Neuronal stem cell (in vitro differentiated cells): ENCODE measurements around the gene MIOS. TPM values are rescaled to one million over a fixed set of nuclear protein-coding genes. Genes with fewer than 3 reads are reported as not detected.
A peak's percentile ranks its signal among the peaks of the same experiment; 100 is the strongest.

Experiments
- DNase-seq: peaks from one replicate; pipeline ENCODE4 v3.0.0-alpha.2; 2013; ENCODE audit warnings: low spot score
- H2AFZ ChIP-seq: one replicate; pipeline ENCODE4 v1.6.1; 2013; ENCODE audit warnings: mild to moderate bottlenecking, low read length, inconsistent platforms
- H2AK5ac ChIP-seq: 2 replicates; pipeline ENCODE4 v1.6.1; 2013; ENCODE audit warnings: low read depth, mild to moderate bottlenecking, inconsistent platforms, low read length, moderate library complexity, mixed read lengths
- H2BK120ac ChIP-seq: 2 replicates; pipeline ENCODE4 v1.6.1; 2013; ENCODE audit warnings: low read depth, mild to moderate bottlenecking, inconsistent platforms, low read length, moderate library complexity, mixed read lengths
- H2BK12ac ChIP-seq: one replicate; pipeline ENCODE4 v1.6.1; 2013; ENCODE audit warnings: low read length, inconsistent platforms
- H2BK15ac ChIP-seq: 2 replicates; pipeline ENCODE4 v1.6.1; 2013; ENCODE audit warnings: mild to moderate bottlenecking, low read length, inconsistent platforms, mixed read lengths
- H2BK5ac ChIP-seq: one replicate; pipeline ENCODE4 v1.6.1; 2013; ENCODE audit warnings: inconsistent platforms, mild to moderate bottlenecking, low read length, moderate library complexity
- H3K14ac ChIP-seq: one replicate; pipeline ENCODE4 v1.6.1; 2013; ENCODE audit warnings: low read length, inconsistent platforms
- H3K18ac ChIP-seq: 2 replicates; pipeline ENCODE4 v1.6.1; 2013; ENCODE audit warnings: low read length, inconsistent platforms
- H3K23ac ChIP-seq: 2 replicates; pipeline ENCODE4 v1.6.1; 2013; ENCODE audit warnings: low read depth, mild to moderate bottlenecking, mixed read lengths, low read length, inconsistent platforms; ENCODE audit not compliant: poor library complexity
- H3K27ac ChIP-seq: replicated peaks from 3 replicates; pipeline ENCODE4 v1.5.1; 2013; ENCODE audit warnings: low read length, inconsistent platforms
- H3K27me3 ChIP-seq, 3 experiments: 2 replicates each; pipeline ENCODE4 v1.6.1; 2013; ENCODE audit warnings: low read length in 3 of 3, mild to moderate bottlenecking in 2 of 3, inconsistent platforms in 1 of 3, low read depth in 1 of 3, mixed read lengths in 1 of 3, moderate library complexity in 1 of 3; ENCODE audit not compliant: control insufficient read depth in 3 of 3, insufficient read depth in 3 of 3
- H3K36me3 ChIP-seq, 2 donors: replicated peaks in 1 of 2; 2 replicates each; pipeline ENCODE4 v1.6.1; 2013; ENCODE audit warnings: low read length in 2 of 2; ENCODE audit not compliant: control insufficient read depth in 2 of 2, insufficient read depth in 2 of 2
- H3K4ac ChIP-seq: 2 replicates; pipeline ENCODE4 v1.6.1; 2013; ENCODE audit warnings: inconsistent platforms, mild to moderate bottlenecking, low read length, moderate library complexity
- H3K4me1 ChIP-seq, 2 donors: 1 replicate in 1 of 2; 2 replicates in 1 of 2; pipeline ENCODE4 v1.6.1; 2013; ENCODE audit warnings: low read length in 2 of 2, low read depth in 1 of 2; ENCODE audit not compliant: control insufficient read depth in 2 of 2, insufficient read depth in 1 of 2
- H3K4me2 ChIP-seq: one replicate; pipeline ENCODE4 v1.6.1; 2013; ENCODE audit warnings: mild to moderate bottlenecking, low read length, inconsistent platforms; ENCODE audit not compliant: insufficient read depth, poor library complexity, severe bottlenecking
- H3K4me3 ChIP-seq, 2 donors: 2 replicates each; pipeline ENCODE4 v1.5.1; 2013; ENCODE audit warnings: low read length in 2 of 2, mild to moderate bottlenecking in 2 of 2, inconsistent platforms in 1 of 2, moderate library complexity in 1 of 2
- H3K79me1 ChIP-seq: one replicate; pipeline ENCODE4 v1.6.1; 2013; ENCODE audit warnings: low read depth, mild to moderate bottlenecking, inconsistent platforms, low read length, moderate library complexity
- H3K9ac ChIP-seq: one replicate; pipeline ENCODE4 v1.6.1; 2013; ENCODE audit warnings: mild to moderate bottlenecking, low read depth, low read length, inconsistent platforms; ENCODE audit not compliant: poor library complexity
- H3K9me3 ChIP-seq, 2 donors: replicated peaks in 1 of 2; 2 replicates each; pipeline versions ENCODE3 to v1.6.1; 2013; ENCODE audit warnings: low read length in 2 of 2, mild to moderate bottlenecking in 2 of 2, inconsistent platforms in 1 of 2, low read depth in 1 of 2, mixed read lengths in 1 of 2, moderate library complexity in 1 of 2; ENCODE audit not compliant: control insufficient read depth in 2 of 2, insufficient read depth in 1 of 2
- H4K8ac ChIP-seq: one replicate; pipeline ENCODE4 v1.6.1; 2013; ENCODE audit warnings: low read depth, mild to moderate bottlenecking, inconsistent platforms, low read length, moderate library complexity
- H4K91ac ChIP-seq: one replicate; pipeline ENCODE4 v1.6.1; 2013; ENCODE audit warnings: low read length, low read depth, mild to moderate bottlenecking, inconsistent platforms; ENCODE audit not compliant: poor library complexity
- WGBS, 2 donors: extraction: QIAGEN DNeasy Blood & Tissue Kit; methylation state at CpG; one replicate each; pipeline ENCODE4 v1.1.7; 2013; ENCODE audit warnings: missing lambda C conversion rate in 2 of 2, mixed read lengths in 1 of 2; ENCODE audit not compliant: insufficient read length in 2 of 2, insufficient replicate concordance in 1 of 2; ENCODE audit errors: extremely low coverage in 2 of 2; 5-methylcytosine and 5-hydroxymethylcytosine counted together
- polyA plus RNA-seq, 2 experiments: library from polyadenylated mRNA; stranded (reverse); fragments of 200-250 nt; gene quantifications; one replicate each; pipeline ENCODE4 v1.2.3, GENCODE V29; 2013

The MIOS gene
- polyA plus RNA-seq (2013, experiment 1 of 2) = 19.1 TPM
- polyA plus RNA-seq (2013, experiment 2 of 2) = 18.3 TPM

- Histone ChIP-seq H3K27me3 (no peaks in the 10 kb centered on the region), H3K4me2 (peak within 1 kb of the TSS; percentile 57), H3K18ac (peak within 1 kb of the TSS; percentile 92), H3K14ac (peak within 1 kb of the TSS; percentile 73), H3K27ac (peak within 1 kb of the TSS; percentile 51), H4K91ac (no peak within 1 kb of the TSS), H3K4me1 (peaks cover 0 to 8% of the 10 kb centered on the region in 2 donors), H2BK120ac (peak within 1 kb of the TSS; percentile 11), H3K9ac (peak within 1 kb of the TSS; percentile 91), H3K79me1 (no peaks in the 10 kb centered on the region), H3K4ac (no peak within 1 kb of the TSS), H2AFZ (peak within 1 kb of the TSS; percentile 95), H3K23ac (peak within 1 kb of the TSS; percentile 94), H2AK5ac (no peak within 1 kb of the TSS), H4K8ac (no peak within 1 kb of the TSS), H2BK15ac (no peak within 1 kb of the TSS), H3K4me3 (peak within 1 kb of the TSS; percentile 54 to 91), H3K9me3 (peaks cover 2 to 20% of the 10 kb centered on the region in 2 donors), H2BK12ac (no peak within 1 kb of the TSS), H3K36me3 (peaks cover 0 to 29% of the 10 kb centered on the region in 2 donors), H2BK5ac (peak within 1 kb of the TSS; percentile 79)
- no CpG with 5 or more reads among the region's 96 CpGs for WGBS, 2 donors
- peak; percentile 72 for DNase-seq
These were observed at the start of gene MIOS for GRCh38 chr7:7566651-7567611. Gene MIOS, plus strand, starts transcription at chr7:7566884. Its CDS starts 5,592 bp downstream, at chr7:7572476.

GRCh38 chr7:7517754-7518153 is 48.9 kb upstream of the MIOS start:
- H2AK5ac ChIP-seq = no peak overlapping the region
- no peak for DNase-seq
- H2BK15ac ChIP-seq = no peak overlapping the region
- no peak overlapping the region for H2BK5ac ChIP-seq
- H3K14ac ChIP-seq = no peak overlapping the region
- H4K91ac ChIP-seq = no peak overlapping the region
- peaks cover 1 to 9% of the 10 kb centered on the region in 2 donors for H3K4me1 ChIP-seq
- no peak overlapping the region for H3K4me3 ChIP-seq
- H3K36me3 ChIP-seq = no peaks in the 10 kb centered on the region
- H3K27ac ChIP-seq = no peak overlapping the region
- no peak overlapping the region for H3K4me2 ChIP-seq
- H3K27me3 ChIP-seq = no peaks in the 10 kb centered on the region
- H4K8ac ChIP-seq = no peak overlapping the region
- no peak overlapping the region for H3K18ac ChIP-seq
- H3K23ac ChIP-seq = no peak overlapping the region
- H3K9ac ChIP-seq = no peak overlapping the region
- H3K79me1 ChIP-seq = no peaks in the 10 kb centered on the region
- WGBS, 2 donors = no CpG with 5 or more reads among the region's 3 CpGs
- H2AFZ ChIP-seq = no peak overlapping the region
- H3K9me3 ChIP-seq = no peaks in the 10 kb centered on the region
- H2BK12ac ChIP-seq = no peak overlapping the region
- no peak overlapping the region for H2BK120ac ChIP-seq
- H3K4ac ChIP-seq = no peak overlapping the region

GRCh38 chr7:7519056-7519455 is 47.6 kb upstream of the MIOS start:
- H3K4me1 ChIP-seq = peaks cover 1 to 8% of the 10 kb centered on the region in 2 donors
- H3K4ac ChIP-seq = no peak overlapping the region
- H2BK120ac ChIP-seq = no peak overlapping the region
- H3K4me3 ChIP-seq = no peak overlapping the region
- no CpG with 5 or more reads among the region's 2 CpGs for WGBS, 2 donors
- H2AFZ ChIP-seq = no peak overlapping the region
- H3K36me3 ChIP-seq = no peaks in the 10 kb centered on the region
- no peak overlapping the region for H2BK12ac ChIP-seq
- H3K23ac ChIP-seq = no peak overlapping the region
- H3K9me3 ChIP-seq = no peaks in the 10 kb centered on the region
- no peak overlapping the region for H3K18ac ChIP-seq
- no peak overlapping the region for H3K14ac ChIP-seq
- H3K27me3 ChIP-seq = no peaks in the 10 kb centered on the region
- H4K91ac ChIP-seq = no peak overlapping the region
- no peak overlapping the region for H3K4me2 ChIP-seq
- H3K9ac ChIP-seq = no peak overlapping the region
- H4K8ac ChIP-seq = no peak overlapping the region
- no peaks in the 10 kb centered on the region for H3K79me1 ChIP-seq
- no peak overlapping the region for H3K27ac ChIP-seq
- H2AK5ac ChIP-seq = no peak overlapping the region
- no peak overlapping the region for H2BK15ac ChIP-seq
- H2BK5ac ChIP-seq = no peak overlapping the region
- no peak for DNase-seq

- Histone ChIP-seq H3K36me3 (no peaks in the 10 kb centered on the region), H2BK5ac (no peak overlapping the region), H2BK12ac (no peak overlapping the region), H3K27me3 (no peaks in the 10 kb centered on the region), H3K9me3 (no peaks in the 10 kb centered on the region), H3K4ac (no peak overlapping the region), H3K9ac (no peak overlapping the region), H3K79me1 (no peaks in the 10 kb centered on the region), H3K4me3 (no peak overlapping the region), H2AFZ (no peak overlapping the region), H4K91ac (no peak overlapping the region), H3K27ac (no peak overlapping the region), H3K4me1 (peaks cover 1 to 8% of the 10 kb centered on the region in 2 donors), H3K23ac (no peak overlapping the region), H3K18ac (no peak overlapping the region), H2BK15ac (no peak overlapping the region), H4K8ac (no peak overlapping the region), H3K14ac (no peak overlapping the region), H3K4me2 (no peak overlapping the region), H2BK120ac (no peak overlapping the region), H2AK5ac (no peak overlapping the region)
- no peak for DNase-seq
- no CpG with 5 or more reads among the region's 2 CpGs for WGBS, 2 donors
These were observed 47.2 kb upstream of the MIOS start for GRCh38 chr7:7519528-7519927.
